ENCODE data around the gene NTF3. TPM values are rescaled to one million over a fixed set of nuclear protein-coding genes. Genes with fewer than 3 reads are reported as not detected.

NTF3 gene
- total RNA-seq, 5 donors from 2014 or later (not counting 1 experiment from before 2014, with no cell fraction given), result not detected

GRCh38 chr12:5514545-5514944, 82.6 kb downstream of the NTF3 start:
- Histone ChIP-seq H3K9me3 (no peaks in the 10 kb centered on the region), H3K4me3 (ENCODE audit: control insufficient read depth in 1 of 2, extremely low read depth in 1 of 2, low read length in 1 of 2) (no peak overlapping the region), H3K27me3 (replicated peaks in 1 of 2; ENCODE audit: control insufficient read depth in 2 of 2, extremely low read depth in 1 of 2, insufficient read depth in 2 of 2, low read length in 1 of 2) (peaks cover 2 to 19% of the 10 kb centered on the region in 2 experiments), H3K36me3 (ENCODE audit: control insufficient read depth in 2 of 2, extremely low read depth in 1 of 2, insufficient read depth in 1 of 2, low read length in 1 of 2) (no peaks in the 10 kb centered on the region), H3K27ac (ENCODE audit: low read length) (no peak overlapping the region), H3K4me1 (ENCODE audit: control insufficient read depth in 1 of 2, extremely low read depth in 1 of 2, insufficient read depth in 2 of 2, low read length in 2 of 2) (no peaks in the 10 kb centered on the region)
- no peak overlapping the region for H3K4me3 Mint-ChIP-seq
- ChIA-PET CTCF (no interaction called here), POLR2A (no interaction called here)
- DNase-seq (no peak), ATAC-seq (replicated peaks in 1 of 4) (no peak)
- no peak overlapping the region for H3K27ac Mint-ChIP-seq
- no peaks in the 10 kb centered on the region for H3K9me3 Mint-ChIP-seq
- peaks cover 8 to 23% of the 10 kb centered on the region in 2 donors for H3K27me3 Mint-ChIP-seq
- no CpG with 5 or more reads among the region's 4 CpGs for WGBS (ENCODE audit: insufficient coverage)
- H3K4me1 Mint-ChIP-seq, result no peaks in the 10 kb centered on the region
- H3K36me3 Mint-ChIP-seq, result no peaks in the 10 kb centered on the region

- DNase-seq (no peak), ATAC-seq (replicated peaks in 1 of 4) (no peak)
- Mint-ChIP-seq H3K9me3 (no peaks in the 10 kb centered on the region), H3K27ac (no peak overlapping the region), H3K27me3 (peaks cover 7 to 26% of the 10 kb centered on the region in 2 donors), H3K4me3 (no peak overlapping the region), H3K36me3 (no peaks in the 10 kb centered on the region), H3K4me1 (no peaks in the 10 kb centered on the region)
- no peak overlapping the region for H3K4me3 ChIP-seq (ENCODE audit: control insufficient read depth in 1 of 2, extremely low read depth in 1 of 2, low read length in 1 of 2)
- ChIA-PET POLR2A (no interaction called here), CTCF (interaction anchor here in 1 of 2 donors (0.7 kb wide), 1 partner anchor 10 kb away, joined by 4 read pairs; no protein-coding TSS in a partner anchor)
- WGBS (ENCODE audit: insufficient coverage), result 91% methylated on average over 1 of the region's 1 CpG
- H3K4me1 ChIP-seq (ENCODE audit: control insufficient read depth in 1 of 2, extremely low read depth in 1 of 2, insufficient read depth in 2 of 2, low read length in 2 of 2), result no peaks in the 10 kb centered on the region
- no peak overlapping the region for H3K27ac ChIP-seq (ENCODE audit: low read length)
- peaks cover 0 to 19% of the 10 kb centered on the region in 2 experiments for H3K27me3 ChIP-seq (replicated peaks in 1 of 2; ENCODE audit: control insufficient read depth in 2 of 2, extremely low read depth in 1 of 2, insufficient read depth in 2 of 2, low read length in 1 of 2)
- no peaks in the 10 kb centered on the region for H3K36me3 ChIP-seq (ENCODE audit: control insufficient read depth in 2 of 2, extremely low read depth in 1 of 2, insufficient read depth in 1 of 2, low read length in 1 of 2)
- no peaks in the 10 kb centered on the region for H3K9me3 ChIP-seq
Measured at GRCh38 chr12:5515458-5515857, 83.5 kb downstream of the NTF3 start.

- ChIA-PET POLR2A (no interaction called here), CTCF (no interaction called here)
- no peak for DNase-seq
- no peaks in the 10 kb centered on the region for H3K9me3 Mint-ChIP-seq
- H3K4me3 ChIP-seq (ENCODE audit: control insufficient read depth in 1 of 2, extremely low read depth in 1 of 2, low read length in 1 of 2), result no peak overlapping the region
- no peaks in the 10 kb centered on the region for H3K36me3 Mint-ChIP-seq
- H3K27me3 ChIP-seq (replicated peaks in 1 of 2; ENCODE audit: control insufficient read depth in 2 of 2, extremely low read depth in 1 of 2, insufficient read depth in 2 of 2, low read length in 1 of 2), result peaks cover 0 to 14% of the 10 kb centered on the region in 2 experiments
- H3K36me3 ChIP-seq (ENCODE audit: control insufficient read depth in 2 of 2, extremely low read depth in 1 of 2, insufficient read depth in 1 of 2, low read length in 1 of 2), result no peaks in the 10 kb centered on the region
- no peaks in the 10 kb centered on the region for H3K4me1 ChIP-seq (ENCODE audit: control insufficient read depth in 1 of 2, extremely low read depth in 1 of 2, insufficient read depth in 2 of 2, low read length in 2 of 2)
- H3K27me3 Mint-ChIP-seq, result peaks cover 0 to 15% of the 10 kb centered on the region in 2 donors
- 64% methylated on average over 1 of the region's 8 CpGs for WGBS (ENCODE audit: insufficient coverage)
- ATAC-seq (replicated peaks in 1 of 4), result peak in 1 of 4 experiments; percentile 13
- no peak overlapping the region for H3K4me3 Mint-ChIP-seq
- no peaks in the 10 kb centered on the region for H3K4me1 Mint-ChIP-seq
- no peaks in the 10 kb centered on the region for H3K9me3 ChIP-seq
- H3K27ac Mint-ChIP-seq, result no peak overlapping the region
- H3K27ac ChIP-seq (ENCODE audit: low read length), result no peak overlapping the region
Measured at GRCh38 chr12:5516371-5517241, 84.7 kb downstream of the NTF3 start.

GRCh38 chr12:5518584-5519365, 86.9 kb downstream of the NTF3 start:
- no peak overlapping the region for H3K4me3 Mint-ChIP-seq
- ChIA-PET POLR2A (no interaction called here), CTCF (no interaction called here)
- DNase-seq (no peak), ATAC-seq (replicated peaks in 1 of 4) (no peak)
- no peak overlapping the region for H3K27ac Mint-ChIP-seq
- 86% methylated on average over 6 of the region's 8 CpGs for WGBS (ENCODE audit: insufficient coverage)
- peaks cover 0 to 6% of the 10 kb centered on the region in 2 donors for H3K27me3 Mint-ChIP-seq
- Histone ChIP-seq H3K36me3 (ENCODE audit: control insufficient read depth in 2 of 2, extremely low read depth in 1 of 2, insufficient read depth in 1 of 2, low read length in 1 of 2) (no peaks in the 10 kb centered on the region), H3K4me1 (ENCODE audit: control insufficient read depth in 1 of 2, extremely low read depth in 1 of 2, insufficient read depth in 2 of 2, low read length in 2 of 2) (no peaks in the 10 kb centered on the region), H3K4me3 (ENCODE audit: control insufficient read depth in 1 of 2, extremely low read depth in 1 of 2, low read length in 1 of 2) (no peak overlapping the region), H3K9me3 (no peaks in the 10 kb centered on the region), H3K27me3 (replicated peaks in 1 of 2; ENCODE audit: control insufficient read depth in 2 of 2, extremely low read depth in 1 of 2, insufficient read depth in 2 of 2, low read length in 1 of 2) (peaks cover 0 to 9% of the 10 kb centered on the region in 2 experiments), H3K27ac (ENCODE audit: low read length) (no peak overlapping the region)
- H3K9me3 Mint-ChIP-seq, result no peaks in the 10 kb centered on the region
- H3K4me1 Mint-ChIP-seq, result no peaks in the 10 kb centered on the region
- no peaks in the 10 kb centered on the region for H3K36me3 Mint-ChIP-seq

GRCh38 chr12:5520037-5520436, 88.1 kb downstream of the NTF3 start:
- no peak overlapping the region for H3K4me3 ChIP-seq (ENCODE audit: control insufficient read depth in 1 of 2, extremely low read depth in 1 of 2, low read length in 1 of 2)
- ChIA-PET CTCF (no interaction called here), POLR2A (no interaction called here)
- H3K9me3 ChIP-seq, result no peaks in the 10 kb centered on the region
- peaks cover 0 to 3% of the 10 kb centered on the region in 2 donors for H3K27me3 Mint-ChIP-seq
- H3K4me3 Mint-ChIP-seq, result no peak overlapping the region
- H3K27ac Mint-ChIP-seq, result no peak overlapping the region
- no peaks in the 10 kb centered on the region for H3K4me1 Mint-ChIP-seq
- 82% methylated on average over 4 of the region's 4 CpGs for WGBS (ENCODE audit: insufficient coverage)
- DNase-seq (no peak), ATAC-seq (replicated peaks in 1 of 4) (no peak)
- no peaks in the 10 kb centered on the region for H3K36me3 ChIP-seq (ENCODE audit: control insufficient read depth in 2 of 2, extremely low read depth in 1 of 2, insufficient read depth in 1 of 2, low read length in 1 of 2)
- no peaks in the 10 kb centered on the region for H3K36me3 Mint-ChIP-seq
- no peaks in the 10 kb centered on the region for H3K9me3 Mint-ChIP-seq
- H3K27me3 ChIP-seq (replicated peaks in 1 of 2; ENCODE audit: control insufficient read depth in 2 of 2, extremely low read depth in 1 of 2, insufficient read depth in 2 of 2, low read length in 1 of 2), result peaks cover 0 to 12% of the 10 kb centered on the region in 2 experiments
- H3K27ac ChIP-seq (ENCODE audit: low read length), result no peak overlapping the region
- H3K4me1 ChIP-seq (ENCODE audit: control insufficient read depth in 1 of 2, extremely low read depth in 1 of 2, insufficient read depth in 2 of 2, low read length in 2 of 2), result no peaks in the 10 kb centered on the region

GRCh38 chr12:5520831-5521230, 88.9 kb downstream of the NTF3 start:
- CTCF ChIA-PET, result no interaction called here
- H3K9me3 Mint-ChIP-seq, result no peaks in the 10 kb centered on the region
- no peak overlapping the region for H3K4me3 Mint-ChIP-seq
- H3K27ac ChIP-seq (ENCODE audit: low read length), result no peak overlapping the region
- no peaks in the 10 kb centered on the region for H3K4me1 Mint-ChIP-seq
- H3K27me3 Mint-ChIP-seq, result peaks cover 0 to 3% of the 10 kb centered on the region in 2 donors
- H3K4me3 ChIP-seq (ENCODE audit: control insufficient read depth in 1 of 2, extremely low read depth in 1 of 2, low read length in 1 of 2), result no peak overlapping the region
- POLR2A ChIA-PET, result no interaction called here
- H3K27me3 ChIP-seq (replicated peaks in 1 of 2; ENCODE audit: control insufficient read depth in 2 of 2, extremely low read depth in 1 of 2, insufficient read depth in 2 of 2, low read length in 1 of 2), result peaks cover 0 to 16% of the 10 kb centered on the region in 2 experiments
- no peak overlapping the region for H3K27ac Mint-ChIP-seq
- ATAC-seq (replicated peaks in 1 of 4) (no peak), DNase-seq (no peak)
- no peaks in the 10 kb centered on the region for H3K36me3 Mint-ChIP-seq
- no peaks in the 10 kb centered on the region for H3K4me1 ChIP-seq (ENCODE audit: control insufficient read depth in 1 of 2, extremely low read depth in 1 of 2, insufficient read depth in 2 of 2, low read length in 2 of 2)
- 89% methylated on average over 5 of the region's 5 CpGs for WGBS (ENCODE audit: insufficient coverage)
- H3K9me3 ChIP-seq, result no peaks in the 10 kb centered on the region
- H3K36me3 ChIP-seq (ENCODE audit: control insufficient read depth in 2 of 2, extremely low read depth in 1 of 2, insufficient read depth in 1 of 2, low read length in 1 of 2), result no peaks in the 10 kb centered on the region

Measured in T-cell (primary cell).